GM21529 (cell line): ENCODE results near the gene ITGAX.
A peak's percentile ranks its signal among the peaks of the same experiment; 100 is the strongest.
"Not testable (repeated sequence)": the region's sequence is repeated elsewhere in the genome, so short reads cannot be mapped to it uniquely, and the experiment has no call there.

Experiments
- ATAC-seq: cut with Tn5 transposase; IDR thresholded peaks from one replicate; pipeline ENCODE4 v1.9.1; 2021; ENCODE audit not compliant: unreplicated experiment

The ITGAX gene

GRCh38 chr16:31354394-31355291, at the start of gene ITGAX:
TSS of gene ITGAX (plus strand) at chr16:31355176. CDS start at chr16:31355255, 79 bp downstream.
- peak; percentile 74 for ATAC-seq

GRCh38 chr16:31305219-31305618, 49.8 kb upstream of the ITGAX start:
- no peak for ATAC-seq

GRCh38 chr16:31308381-31308780, 46.6 kb upstream of the ITGAX start:
- not testable (repeated sequence) for ATAC-seq

GRCh38 chr16:31322500-31322899, 32.5 kb upstream of the ITGAX start:
- no peak for ATAC-seq

- ATAC-seq: no peak
Observed at GRCh38 chr16:31323959-31324629, 30.9 kb upstream of the ITGAX start.

GRCh38 chr16:31325171-31325570, 29.8 kb upstream of the ITGAX start:
- ATAC-seq: no peak

GRCh38 chr16:31327646-31328225, 27.2 kb upstream of the ITGAX start:
- no peak for ATAC-seq

GRCh38 chr16:31328322-31329052, 26.5 kb upstream of the ITGAX start:
- no peak for ATAC-seq

GRCh38 chr16:31329671-31330552, 25.1 kb upstream of the ITGAX start:
- ATAC-seq: no peak

- ATAC-seq: no peak
Observed at GRCh38 chr16:31330553-31330890, 24.5 kb upstream of the ITGAX start.

- no peak for ATAC-seq
Observed at GRCh38 chr16:31331141-31331764, 23.7 kb upstream of the ITGAX start.

- no peak for ATAC-seq
Observed at GRCh38 chr16:31331807-31332301, 23.1 kb upstream of the ITGAX start.

- no peak for ATAC-seq
Observed at GRCh38 chr16:31332544-31332943, 22.4 kb upstream of the ITGAX start.

- ATAC-seq: no peak
Observed at GRCh38 chr16:31333686-31334649, 21.0 kb upstream of the ITGAX start.

GRCh38 chr16:31334934-31335333, 20.0 kb upstream of the ITGAX start:
- no peak for ATAC-seq

GRCh38 chr16:31335431-31335830, 19.5 kb upstream of the ITGAX start:
- ATAC-seq: no peak

- ATAC-seq: not testable (repeated sequence)
Observed at GRCh38 chr16:31338166-31338685, 16.8 kb upstream of the ITGAX start.

GRCh38 chr16:31344712-31345111, 10.3 kb upstream of the ITGAX start:
- peak; percentile 94 for ATAC-seq
